D721Med (cell line): ENCODE results near the gene CCDC134.

Experiments used
- DNase-seq: peaks from one replicate; pipeline ENCODE4 v3.0.0; 2011; ENCODE audit warnings: low spot score; ENCODE audit not compliant: insufficient read length
- FAIRE-seq: peaks from 2 replicates; lab custom pipeline; 2011; peaks lifted over from hg19 to GRCh38; lab: Jason Lieb, UNC
- TF ChIP-seq, protein P1 (sequence below): IDR thresholded peaks from 2 replicates; pipeline ENCODE4 v1.5.1; 2012; ENCODE audit warnings: mild to moderate bottlenecking, control low read depth; ENCODE audit not compliant: insufficient read depth; ENCODE audit errors: missing control alignments

CCDC134 gene

DNA sequence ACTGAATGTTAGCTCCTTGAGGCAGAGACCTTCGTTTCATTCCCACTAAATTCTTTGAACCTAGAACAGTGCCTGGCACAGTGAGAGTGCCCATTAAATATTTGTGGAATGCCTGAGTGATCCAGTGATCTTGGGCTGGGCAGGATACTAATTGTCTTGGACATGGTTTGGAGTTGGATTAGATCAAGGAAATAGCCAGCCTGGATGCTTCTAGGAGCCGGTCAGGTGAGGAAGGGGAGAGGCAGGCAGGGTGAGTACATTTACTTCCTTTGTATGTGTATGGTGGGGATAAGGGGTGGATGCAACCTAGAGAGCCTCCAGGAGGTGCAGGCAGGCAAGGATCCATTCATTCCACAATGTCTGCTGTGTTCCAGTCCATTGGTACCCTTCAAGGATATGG, 36.1 kb downstream of the CCDC134 start:
- FAIRE-seq: no peak
- DNase-seq: no peak
- TF ChIP-seq, protein P1, sequence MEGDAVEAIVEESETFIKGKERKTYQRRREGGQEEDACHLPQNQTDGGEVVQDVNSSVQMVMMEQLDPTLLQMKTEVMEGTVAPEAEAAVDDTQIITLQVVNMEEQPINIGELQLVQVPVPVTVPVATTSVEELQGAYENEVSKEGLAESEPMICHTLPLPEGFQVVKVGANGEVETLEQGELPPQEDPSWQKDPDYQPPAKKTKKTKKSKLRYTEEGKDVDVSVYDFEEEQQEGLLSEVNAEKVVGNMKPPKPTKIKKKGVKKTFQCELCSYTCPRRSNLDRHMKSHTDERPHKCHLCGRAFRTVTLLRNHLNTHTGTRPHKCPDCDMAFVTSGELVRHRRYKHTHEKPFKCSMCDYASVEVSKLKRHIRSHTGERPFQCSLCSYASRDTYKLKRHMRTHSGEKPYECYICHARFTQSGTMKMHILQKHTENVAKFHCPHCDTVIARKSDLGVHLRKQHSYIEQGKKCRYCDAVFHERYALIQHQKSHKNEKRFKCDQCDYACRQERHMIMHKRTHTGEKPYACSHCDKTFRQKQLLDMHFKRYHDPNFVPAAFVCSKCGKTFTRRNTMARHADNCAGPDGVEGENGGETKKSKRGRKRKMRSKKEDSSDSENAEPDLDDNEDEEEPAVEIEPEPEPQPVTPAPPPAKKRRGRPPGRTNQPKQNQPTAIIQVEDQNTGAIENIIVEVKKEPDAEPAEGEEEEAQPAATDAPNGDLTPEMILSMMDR: no peak

DNA sequence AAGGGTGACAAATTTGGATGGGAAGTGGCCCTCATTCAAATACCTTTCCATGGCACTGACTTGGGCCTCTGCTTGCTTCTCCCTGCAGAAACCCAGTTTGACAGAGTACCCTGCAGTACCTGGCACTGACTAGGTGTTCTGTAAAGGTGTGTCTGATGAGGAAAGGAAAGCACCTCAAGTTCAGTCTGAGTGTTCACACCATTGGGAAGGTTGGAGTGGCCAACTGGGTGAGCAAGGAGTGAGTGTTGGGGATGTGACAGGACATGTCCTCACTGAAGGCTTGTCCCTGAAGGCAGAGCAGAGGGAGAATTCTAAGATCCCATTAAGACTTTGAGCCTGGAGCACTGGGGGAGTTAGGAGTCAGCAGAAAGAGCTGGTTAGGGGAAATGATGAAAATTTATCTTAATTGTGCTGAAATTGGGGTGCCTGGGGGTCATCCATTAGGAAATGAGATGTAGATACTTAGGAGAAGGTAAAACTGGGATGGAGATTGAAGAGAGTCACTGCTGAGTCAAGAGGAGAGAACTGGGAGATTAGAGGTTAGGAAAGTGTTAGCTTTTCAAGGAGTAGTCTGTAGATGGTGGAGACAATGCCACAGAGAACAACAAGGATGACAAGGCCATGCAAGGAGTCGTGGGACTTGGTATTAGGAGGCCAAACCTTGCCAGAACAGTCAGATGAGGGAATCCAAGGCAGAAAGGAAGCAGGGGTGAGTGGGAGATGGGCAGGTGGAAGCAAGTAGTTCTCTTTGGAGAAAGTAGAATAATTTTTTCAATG, 38.6 kb downstream of the CCDC134 start:
- TF ChIP-seq, protein P1: no peak
- FAIRE-seq (no peak), DNase-seq (no peak)

DNA sequence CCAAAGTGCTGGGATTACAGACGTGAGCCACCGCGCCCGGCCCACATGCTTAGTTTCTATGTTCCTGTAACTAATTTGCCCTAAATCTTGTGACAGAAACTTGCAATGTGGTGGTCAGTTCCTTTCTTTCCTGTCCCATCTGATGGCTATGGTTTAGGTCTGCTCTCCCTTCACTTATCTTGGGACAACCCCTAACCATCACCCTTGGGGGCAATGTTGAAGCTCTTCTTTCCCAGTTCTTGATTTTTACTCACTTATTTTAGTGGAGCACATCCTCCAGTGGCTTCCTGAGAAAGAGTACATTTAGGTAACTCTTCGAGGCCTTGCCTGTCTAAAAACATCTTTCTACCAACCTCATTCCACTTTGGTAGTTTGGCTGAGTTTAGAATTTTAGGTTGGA, 39.7 kb downstream of the CCDC134 start:
- FAIRE-seq (no peak), DNase-seq (no peak)

DNA sequence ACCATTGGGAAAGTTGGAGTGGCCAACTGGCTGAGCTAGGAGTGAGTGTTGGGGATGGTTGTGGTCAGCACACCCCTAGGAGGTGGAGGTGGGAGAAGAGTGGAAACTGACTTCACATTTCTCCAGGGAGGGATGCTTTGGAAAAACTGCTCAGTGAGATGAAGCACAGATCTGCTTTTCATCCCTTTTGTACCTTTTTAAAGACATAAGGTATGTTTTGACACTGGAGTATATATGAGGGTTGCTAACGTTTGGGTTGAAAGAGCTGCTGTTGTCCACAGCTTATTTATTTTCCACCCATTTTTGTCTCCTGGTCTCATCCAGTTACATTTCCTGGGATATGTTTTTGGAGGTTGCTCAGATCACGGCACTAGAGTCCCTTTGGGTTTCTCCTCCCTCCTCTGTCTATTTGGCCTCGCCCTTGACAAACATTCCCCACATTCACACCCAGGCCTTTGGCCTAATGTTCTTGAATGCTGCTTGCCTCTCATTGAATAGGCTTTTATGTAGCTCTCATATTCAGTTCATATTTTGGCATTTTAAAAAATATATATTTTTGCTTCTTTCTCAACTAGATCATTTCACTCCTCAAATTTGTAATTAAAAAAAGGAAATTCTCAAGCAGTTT, 40.7 kb downstream of the CCDC134 start:
- FAIRE-seq (no peak), DNase-seq (no peak)
- TF ChIP-seq, protein P1: no peak

More for the DNA sequence above, 39.7 kb downstream of the CCDC134 start:
- TF ChIP-seq, protein P1: no peak

DNA sequence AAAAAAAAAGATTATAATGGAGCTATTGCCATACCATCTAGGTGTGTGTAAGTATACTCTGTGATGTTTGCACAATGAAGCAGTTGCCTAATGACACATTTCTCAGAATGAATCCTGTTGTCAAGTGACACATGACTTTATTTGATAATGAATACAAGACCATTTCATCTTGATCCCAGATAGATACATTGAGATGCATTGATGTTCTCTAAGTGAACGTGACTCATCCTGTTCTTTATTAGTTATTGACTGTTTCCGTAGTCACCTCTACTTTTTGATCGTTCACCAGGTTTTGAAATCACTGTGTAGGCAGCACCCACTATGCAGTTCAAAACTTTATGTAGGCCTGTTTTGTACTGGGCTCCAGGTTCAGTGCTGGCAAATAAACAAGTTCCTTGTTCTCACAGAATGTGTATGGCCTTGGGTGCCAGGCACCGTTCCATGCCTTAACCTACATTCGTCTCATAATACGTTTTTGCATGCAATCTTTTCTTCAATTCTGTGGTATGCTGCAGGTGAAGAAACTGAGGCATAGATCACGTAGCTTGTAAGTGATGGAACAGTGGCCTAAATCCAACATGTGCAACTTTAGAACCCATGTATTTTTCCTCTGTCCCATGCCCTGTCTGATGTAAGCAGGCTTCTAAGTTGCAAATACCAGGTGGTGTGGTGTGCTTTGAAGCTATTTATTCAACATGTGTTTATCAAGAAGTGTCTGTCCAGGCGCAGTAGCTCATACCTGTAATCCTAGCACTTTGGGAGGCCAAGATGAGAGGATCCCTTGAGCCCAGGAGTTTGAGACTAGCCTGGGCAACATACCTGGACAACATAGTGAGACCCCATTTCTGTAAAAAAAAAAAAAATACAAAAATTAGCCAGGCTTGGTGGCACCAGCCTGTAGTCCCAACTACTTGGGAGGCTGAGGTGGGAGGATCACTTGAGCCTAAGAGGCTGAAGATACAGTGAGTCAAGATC, 42.8 kb downstream of the CCDC134 start:
- TF ChIP-seq, protein P1: no peak
- no peak for DNase-seq
- no peak for FAIRE-seq

DNA sequence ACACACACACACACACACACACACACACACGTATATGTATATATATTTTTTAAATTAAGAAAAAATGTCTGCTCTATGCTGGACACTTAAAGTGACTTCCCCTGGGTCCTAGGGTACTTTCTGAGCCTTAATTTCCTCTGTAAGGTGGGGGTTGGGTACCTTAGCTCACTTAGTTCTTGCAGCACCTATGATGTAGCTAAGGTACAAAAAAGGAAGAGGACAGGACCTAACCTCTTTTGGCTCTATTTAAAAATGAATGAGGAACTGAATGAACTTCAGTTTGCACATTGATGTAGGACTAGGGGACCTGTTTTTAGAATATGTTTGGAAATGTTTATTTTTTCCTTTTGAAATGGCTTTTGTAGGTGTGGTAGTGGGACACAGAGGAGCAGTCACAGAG, 43.6 kb downstream of the CCDC134 start:
- FAIRE-seq (no peak), DNase-seq (no peak)

More for the DNA sequence above, 43.6 kb downstream of the CCDC134 start:
- TF ChIP-seq, protein P1: no peak
